Activated CD4-positive, alpha-beta T cell treated with anti-CD3 and anti-CD28 coated beads for 36 hours (primary cell): Measurements from ENCODE around the gene STON2. TPM values are rescaled to one million over a fixed set of nuclear protein-coding genes. Genes with fewer than 3 reads are reported as not detected.

ENCODE experiments used
- ATAC-seq: fragments of 200-7000 bp; cut with Tn5 transposase; one replicate; pipeline ENCODE4 v1.10.0; 2021; ENCODE audit warnings: mild to moderate bottlenecking, moderate library complexity
- CTCF ChIA-PET: fragments of 350-600 bp; sonication (Branson Sonifier 250); formaldehyde crosslinking; loops from one replicate; lab custom pipeline; 2021; ENCODE audit warnings: antibody characterized with exemption; lab: Charles Lee
- POLR2A ChIA-PET: fragments of 350-600 bp; sonication (Branson Sonifier 250); formaldehyde crosslinking; loops from one replicate; lab custom pipeline; 2021; ENCODE audit warnings: antibody characterized with exemption, inconsistent platforms; lab: Charles Lee
- DNase-seq: peaks from one replicate; pipeline ENCODE4 v3.0.0-alpha.2; 2020
- H3K27ac Mint-ChIP-seq: one replicate; pipeline ENCODE4 v1.8.0; 2021; ENCODE audit warnings: mixed read lengths
- H3K27me3 Mint-ChIP-seq: one replicate; pipeline ENCODE4 v1.8.0; 2021; ENCODE audit warnings: mixed read lengths
- H3K36me3 Mint-ChIP-seq: one replicate; pipeline ENCODE4 v1.8.0; 2021; ENCODE audit warnings: low read depth, mixed read lengths
- H3K4me1 Mint-ChIP-seq: one replicate; pipeline ENCODE4 v1.8.0; 2021; ENCODE audit warnings: mixed read lengths
- H3K4me3 Mint-ChIP-seq: one replicate; pipeline ENCODE4 v1.8.0; 2021; ENCODE audit warnings: mild to moderate bottlenecking, moderate library complexity, mixed read lengths
- H3K9me3 Mint-ChIP-seq: one replicate; pipeline ENCODE4 v1.8.0; 2021; ENCODE audit warnings: low read depth, mixed read lengths
- intact Hi-C, 2 experiments: fragments of 100-400 bp; cut with DNase I in 1 of 2; cut with micrococcal nuclease in 1 of 2; formaldehyde crosslinking; loops; one replicate each; pipeline versions ENCODE4 v1.14.2 to v1.15.1; 2022 to 2024; cut with DNase I, micrococcal nuclease
- total RNA-seq, 2 experiments: library from RNA; stranded (reverse); gene quantifications; one replicate each; pipeline ENCODE4 v1.2.3, GENCODE V29; 2021

STON2 gene
- total RNA-seq, 2 experiments from 2014 or later = 0.05 to 0.19 TPM

DNA sequence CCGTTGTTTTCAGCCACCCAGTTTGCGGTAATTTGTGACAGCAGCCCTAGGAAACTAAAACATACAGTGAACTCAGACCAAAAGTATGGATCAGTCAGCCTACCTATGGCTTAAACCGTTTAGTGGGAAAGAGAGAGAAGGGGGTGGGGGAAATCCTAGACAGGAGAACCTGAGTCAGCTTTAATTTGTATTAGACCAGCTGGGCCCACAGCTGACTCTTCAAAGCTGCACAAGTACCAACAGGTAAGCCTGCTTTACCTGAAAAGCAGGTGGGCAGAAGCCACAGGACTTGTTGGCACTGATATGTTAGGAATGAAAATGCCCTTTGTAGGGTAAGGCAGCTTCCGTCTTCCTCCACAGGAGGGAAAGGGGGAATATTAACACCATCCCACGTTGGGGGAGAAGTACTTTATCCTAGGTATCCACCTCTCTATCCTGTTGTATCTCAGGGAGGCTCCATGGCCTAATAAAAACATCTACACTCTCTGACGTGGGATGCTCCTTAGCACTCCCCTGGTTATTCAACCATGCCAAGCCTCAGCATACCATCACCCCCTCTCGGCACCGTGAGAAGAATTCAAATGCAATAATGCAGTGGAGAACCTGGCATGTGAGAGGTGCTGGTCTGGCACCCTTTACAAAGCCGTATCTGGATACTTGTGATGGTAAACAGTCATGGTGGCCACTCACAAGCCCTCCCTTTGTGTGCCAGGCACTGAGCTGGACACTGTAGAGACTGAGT is 70.3 kb downstream of the STON2 start:
- no peak for DNase-seq
- ChIA-PET CTCF (interaction anchor here (0.7 to 1.5 kb wide), 3 partner anchors 21 to 131 kb away, joined by 3 to 4 read pairs (median 3); no protein-coding TSS in a partner anchor), POLR2A (no interaction called here)
- H3K4me1 Mint-ChIP-seq = no peaks in the 10 kb centered on the region
- intact Hi-C loops = no loop called here
- ATAC-seq = no peak
- no peak overlapping the region for H3K4me3 Mint-ChIP-seq
- no peak overlapping the region for H3K27ac Mint-ChIP-seq
- H3K9me3 Mint-ChIP-seq = no peaks in the 10 kb centered on the region
- H3K27me3 Mint-ChIP-seq = peaks cover 2% of the 10 kb centered on the region
- no peaks in the 10 kb centered on the region for H3K36me3 Mint-ChIP-seq

DNA sequence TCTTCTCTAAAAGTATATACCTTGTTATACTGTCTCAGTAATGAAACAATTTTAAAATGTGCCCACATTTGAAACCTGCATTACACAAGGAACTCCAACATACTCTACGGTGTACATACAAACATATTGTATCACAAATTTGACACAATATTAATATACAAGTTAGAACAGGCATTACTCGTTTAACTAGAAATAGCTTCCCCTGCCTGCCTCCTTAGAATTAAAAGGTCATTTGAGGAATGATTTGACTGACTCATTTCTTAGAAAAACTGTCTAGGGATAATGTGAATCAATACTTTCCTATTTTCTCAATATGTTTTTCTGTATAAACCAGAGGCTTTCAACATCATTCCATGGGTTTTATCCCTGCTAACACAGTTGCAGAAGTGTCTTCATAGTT is 73.7 kb downstream of the STON2 start:
- Mint-ChIP-seq H3K4me3 (no peak overlapping the region), H3K4me1 (no peaks in the 10 kb centered on the region), H3K27ac (no peak overlapping the region), H3K27me3 (peaks cover 4% of the 10 kb centered on the region), H3K36me3 (no peaks in the 10 kb centered on the region), H3K9me3 (no peaks in the 10 kb centered on the region)
- DNase-seq (no peak), ATAC-seq (no peak)
- CTCF ChIA-PET = interaction anchor here (0.6 kb wide), 1 partner anchor 367 kb away, joined by 4 read pairs; no protein-coding TSS in a partner anchor
- intact Hi-C loops = no loop called here
- POLR2A ChIA-PET = no interaction called here

DNA sequence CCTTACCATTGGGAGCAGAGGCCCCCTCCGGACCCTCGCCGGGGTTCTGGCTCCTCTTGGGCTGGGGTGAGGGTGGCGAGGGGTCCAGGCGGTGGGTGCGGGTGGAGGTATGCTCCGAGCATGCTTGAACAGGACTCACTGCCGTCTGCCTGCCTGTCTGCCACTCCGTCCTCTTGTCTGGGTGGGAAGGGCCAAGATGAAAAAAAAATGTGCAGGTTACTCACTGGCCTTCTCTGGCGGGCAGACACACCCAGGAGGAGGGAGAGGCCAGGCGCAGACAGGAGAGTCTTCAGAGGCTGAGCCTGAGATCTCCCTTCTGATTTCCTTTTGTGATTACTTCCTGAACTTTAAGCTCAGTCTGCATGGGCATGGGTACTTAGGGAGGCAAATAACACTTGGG is 76.1 kb downstream of the STON2 start:
- CTCF ChIA-PET = no interaction called here

GRCh38 chr14:81323093-81323492 is 77.0 kb downstream of the STON2 start:
- no peaks in the 10 kb centered on the region for H3K36me3 Mint-ChIP-seq
- H3K27ac Mint-ChIP-seq = no peak overlapping the region
- ATAC-seq (no peak), DNase-seq (no peak)
- H3K27me3 Mint-ChIP-seq = peaks cover 4% of the 10 kb centered on the region
- no peak overlapping the region for H3K4me3 Mint-ChIP-seq
- no peaks in the 10 kb centered on the region for H3K9me3 Mint-ChIP-seq
- no peaks in the 10 kb centered on the region for H3K4me1 Mint-ChIP-seq
- intact Hi-C loops = no loop called here
- ChIA-PET CTCF (no interaction called here), POLR2A (no interaction called here)

More for the DNA sequence above, 76.1 kb downstream of the STON2 start:
- ATAC-seq (no peak), DNase-seq (no peak)
- no peaks in the 10 kb centered on the region for H3K9me3 Mint-ChIP-seq
- POLR2A ChIA-PET = no interaction called here
- no peaks in the 10 kb centered on the region for H3K36me3 Mint-ChIP-seq
- H3K4me1 Mint-ChIP-seq = no peaks in the 10 kb centered on the region
- intact Hi-C loops = no loop called here
- H3K27ac Mint-ChIP-seq = no peak overlapping the region
- H3K4me3 Mint-ChIP-seq = no peak overlapping the region
- peaks cover 4% of the 10 kb centered on the region for H3K27me3 Mint-ChIP-seq

GRCh38 chr14:81319946-81320345 is 80.2 kb downstream of the STON2 start:
- no peak overlapping the region for H3K4me3 Mint-ChIP-seq
- intact Hi-C loops = no loop called here

GRCh38 chr14:81319314-81319713 is 80.8 kb downstream of the STON2 start:
- no peak overlapping the region for H3K27ac Mint-ChIP-seq
- no peak overlapping the region for H3K4me3 Mint-ChIP-seq
- peaks cover 2% of the 10 kb centered on the region for H3K27me3 Mint-ChIP-seq
- H3K4me1 Mint-ChIP-seq = no peaks in the 10 kb centered on the region
- no peaks in the 10 kb centered on the region for H3K9me3 Mint-ChIP-seq
- H3K36me3 Mint-ChIP-seq = no peaks in the 10 kb centered on the region
- ChIA-PET POLR2A (no interaction called here), CTCF (interaction anchor here (0.6 kb wide), 1 partner anchor 13 kb away, joined by 3 read pairs; no protein-coding TSS in a partner anchor)
- DNase-seq (no peak), ATAC-seq (no peak)
- intact Hi-C loops = no loop called here

More at GRCh38 chr14:81319946-81320345, 80.2 kb downstream of the STON2 start:
- Mint-ChIP-seq H3K4me1 (no peaks in the 10 kb centered on the region), H3K36me3 (no peaks in the 10 kb centered on the region), H3K27ac (no peak overlapping the region), H3K9me3 (no peaks in the 10 kb centered on the region), H3K27me3 (peaks cover 2% of the 10 kb centered on the region)
- ATAC-seq (no peak), DNase-seq (no peak)
- CTCF ChIA-PET = no interaction called here
- POLR2A ChIA-PET = no interaction called here

DNA sequence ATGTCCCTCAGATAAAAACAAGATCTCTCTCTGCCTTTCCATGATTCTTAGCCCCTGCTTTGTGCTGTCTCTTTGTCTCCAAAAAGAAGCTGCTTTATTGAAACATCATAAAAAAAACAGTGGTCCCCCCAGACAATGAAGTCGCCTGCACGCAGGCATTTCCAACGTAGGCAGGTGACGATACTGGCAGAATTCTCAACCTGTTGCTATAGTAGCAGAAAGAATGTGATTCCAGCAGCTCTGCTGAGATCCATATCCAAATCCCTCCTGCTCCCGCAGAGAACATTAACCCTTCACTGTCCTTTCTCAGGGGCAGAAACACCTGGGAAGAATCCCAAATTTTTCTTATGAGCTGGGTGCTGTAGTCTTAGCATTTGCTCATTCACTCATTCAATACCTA is 84.8 kb downstream of the STON2 start:
- Mint-ChIP-seq H3K4me1 (no peaks in the 10 kb centered on the region), H3K27ac (no peak overlapping the region), H3K4me3 (no peak overlapping the region), H3K27me3 (no peaks in the 10 kb centered on the region), H3K36me3 (no peaks in the 10 kb centered on the region), H3K9me3 (no peaks in the 10 kb centered on the region)
- no peak for DNase-seq
- POLR2A ChIA-PET = no interaction called here
- ATAC-seq = no peak
- intact Hi-C loops = no loop called here
- CTCF ChIA-PET = no interaction called here

- ATAC-seq = no peak
- intact Hi-C loops = no loop called here
- Mint-ChIP-seq H3K9me3 (no peaks in the 10 kb centered on the region), H3K4me3 (no peak overlapping the region), H3K36me3 (no peaks in the 10 kb centered on the region), H3K27ac (no peak overlapping the region), H3K4me1 (no peaks in the 10 kb centered on the region), H3K27me3 (no peaks in the 10 kb centered on the region)
- no peak for DNase-seq
- CTCF ChIA-PET = no interaction called here
- POLR2A ChIA-PET = no interaction called here
These were observed 85.5 kb downstream of the STON2 start for GRCh38 chr14:81314443-81315175.

- DNase-seq (no peak), ATAC-seq (no peak)
- POLR2A ChIA-PET = no interaction called here
- H3K9me3 Mint-ChIP-seq = no peaks in the 10 kb centered on the region
- no peaks in the 10 kb centered on the region for H3K36me3 Mint-ChIP-seq
- H3K4me3 Mint-ChIP-seq = no peak overlapping the region
- no peak overlapping the region for H3K27ac Mint-ChIP-seq
- CTCF ChIA-PET = no interaction called here
- intact Hi-C loops = no loop called here
- no peaks in the 10 kb centered on the region for H3K4me1 Mint-ChIP-seq
- no peaks in the 10 kb centered on the region for H3K27me3 Mint-ChIP-seq
These were observed 86.2 kb downstream of the STON2 start for GRCh38 chr14:81313775-81314429.

GRCh38 chr14:81313200-81313599 is 86.9 kb downstream of the STON2 start:
- POLR2A ChIA-PET = no interaction called here
- Mint-ChIP-seq H3K4me3 (no peak overlapping the region), H3K27ac (no peak overlapping the region), H3K4me1 (no peaks in the 10 kb centered on the region), H3K9me3 (no peaks in the 10 kb centered on the region), H3K27me3 (no peaks in the 10 kb centered on the region), H3K36me3 (no peaks in the 10 kb centered on the region)
- ATAC-seq (no peak), DNase-seq (no peak)
- CTCF ChIA-PET = no interaction called here
- intact Hi-C loops = no loop called here

GRCh38 chr14:81312289-81312876 is 87.7 kb downstream of the STON2 start:
- Mint-ChIP-seq H3K4me1 (no peaks in the 10 kb centered on the region), H3K9me3 (no peaks in the 10 kb centered on the region), H3K4me3 (no peak overlapping the region), H3K27me3 (no peaks in the 10 kb centered on the region), H3K27ac (no peak overlapping the region), H3K36me3 (no peaks in the 10 kb centered on the region)
- CTCF ChIA-PET = no interaction called here
- ATAC-seq (no peak), DNase-seq (no peak)
- POLR2A ChIA-PET = no interaction called here
- intact Hi-C loops = no loop called here
